ENCODE results near the gene IMMP2L. TPM values are rescaled to one million over a fixed set of nuclear protein-coding genes. Genes with fewer than 3 reads are reported as not detected.

The IMMP2L gene
- total and polyA plus RNA-seq, 2 of the 13 experiments (the other 11 are each of a cell fraction or from before 2014, with no cell fraction given): 7.8 to 16.9 TPM

DNA sequence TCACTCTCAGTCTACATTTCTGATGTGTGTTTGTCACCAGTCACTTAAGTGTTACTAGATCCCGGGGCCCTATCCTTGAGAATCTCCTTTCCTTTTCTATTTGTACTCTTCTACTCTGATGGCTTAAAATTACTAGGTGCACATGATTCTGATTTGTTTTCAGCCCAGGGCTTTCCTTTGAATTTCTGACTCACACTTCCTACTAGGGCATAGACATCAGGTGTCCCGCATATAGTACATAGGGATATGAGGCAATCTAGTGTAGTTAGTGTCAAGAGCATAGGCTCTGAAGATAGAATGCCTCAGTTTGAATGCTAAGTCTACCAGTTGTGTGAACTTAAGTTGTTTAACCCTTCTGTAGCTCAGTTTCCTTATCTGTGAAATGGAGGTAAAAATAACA lies 520.7 kb downstream of the IMMP2L start (continued):
- no peak for TF ChIP-seq ZNF180 (CRISPR knock-in tag; IDR thresholded peaks at IDR 0.05; ENCODE audit: borderline replicate concordance, low read depth)
- no peak for TF ChIP-seq HMGXB3 (CRISPR knock-in tag; IDR thresholded peaks at IDR 0.05; ENCODE audit: borderline replicate concordance)
- no peak for TF ChIP-seq ZNF563 (CRISPR knock-in tag; IDR thresholded peaks at IDR 0.05)

DNA sequence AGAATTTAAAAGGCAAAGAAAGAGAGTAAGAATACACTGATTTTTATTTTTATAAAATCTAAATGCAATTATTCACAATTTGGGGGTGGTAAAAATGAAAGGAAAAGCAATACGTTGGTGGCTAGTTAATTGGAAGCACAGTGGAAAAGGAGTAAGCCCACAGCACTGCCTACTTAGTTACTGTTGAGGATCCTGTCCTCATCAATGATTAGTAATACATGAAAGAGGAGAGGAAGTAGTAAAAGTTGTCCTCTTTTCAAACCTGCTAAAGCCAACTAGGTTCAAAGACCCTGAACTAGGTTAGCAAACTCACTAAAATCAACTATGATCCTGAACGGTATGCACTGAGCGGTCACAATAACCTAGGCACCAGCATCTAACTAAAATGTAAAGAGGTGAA lies 524.1 kb downstream of the IMMP2L start:
- in situ Hi-C loops (cut with HindIII; ENCODE audit: extremely low pct_ligation_motif_present, low pct_unique_long_range_greater_than_20kb): no loop called here
- POLR2A ChIA-PET: no interaction called here
- no peaks in the 10 kb centered on the region for H3K79me2 ChIP-seq (ENCODE audit: insufficient read depth, low read length)
- CTCF ChIA-PET (ENCODE audit: low intra/inter-chr PET ratio, low total read pairs): no interaction called here
- H3K4me2 ChIP-seq (ENCODE audit: low read depth, low read length): no peak overlapping the region
- no peak overlapping the region for H3K4me3 ChIP-seq (replicated peaks in 1 of 3; ENCODE audit: insufficient read depth in 1 of 3, low read depth in 2 of 3, low read length in 3 of 3)
- H4K20me1 ChIP-seq (ENCODE audit: insufficient read depth, low read length): no peaks in the 10 kb centered on the region
- FAIRE-seq (no peak), DNase-seq (ENCODE audit: low spot score) (no peak), ATAC-seq (no peak)
- no peaks in the 10 kb centered on the region for H3K36me3 ChIP-seq (replicated peaks in 1 of 2; ENCODE audit: control insufficient read depth in 1 of 2, insufficient read depth in 2 of 2, low read length in 2 of 2)
- H2AFZ ChIP-seq (ENCODE audit: low read length): no peak overlapping the region
- BruUV-seq (replicated peaks): no TSS peak
- WGBS (ENCODE audit: low lambda C conversion rate): 29% methylated on average over 3 of the region's 3 CpGs
- intact Hi-C loops (cut with micrococcal nuclease; ENCODE audit: unreplicated experiment): no loop called here
- peaks cover 10% of the 10 kb centered on the region for H3K4me1 ChIP-seq (ENCODE audit: insufficient read depth, low read length)
- H3K9me3 ChIP-seq (ENCODE audit: low read length): no peaks in the 10 kb centered on the region
- H3K9ac ChIP-seq (ENCODE audit: insufficient read depth, low read depth, low read length): no peak overlapping the region
- no peak overlapping the region for H3K27ac ChIP-seq (ENCODE audit: extremely low read length, insufficient read depth, low read length)
- TF ChIP-seq ZNF205 (CRISPR knock-in tag; IDR thresholded peaks at IDR 0.05) (peak; percentile 70; the same call in 1 of the 2 replicates), RAD51 (IDR thresholded peaks at IDR 0.05; ENCODE audit: borderline replicate concordance) (no peak)
- no peaks in the 10 kb centered on the region for H3K27me3 ChIP-seq (ENCODE audit: control insufficient read depth in 1 of 2, insufficient read depth in 2 of 2, low read length in 2 of 2)

Measured in HepG2 (cell line).